GM12892 (cell line): Measurements from ENCODE around the gene PLSCR2.

ENCODE experiments used
- POLR2A ChIP-seq: IDR thresholded peaks from 2 replicates; pipeline ENCODE4 v1.6.1; 2011; ENCODE audit warnings: low read depth, low read length, control low read depth
- POLR2AphosphoS5 ChIP-seq: IDR thresholded peaks from 2 replicates; pipeline ENCODE4 v1.6.1; 2011; ENCODE audit warnings: low read depth, low read length, control low read depth
- TAF1 ChIP-seq: IDR thresholded peaks from 2 replicates; pipeline ENCODE4 v1.6.1; 2011; ENCODE audit warnings: low read depth, mild to moderate bottlenecking, control low read depth, low read length, borderline replicate concordance

GRCh38 chr3:146496251-146496650 is 26.9 kb upstream of the PLSCR2 start:
- TF ChIP-seq POLR2A (no peak), POLR2AphosphoS5 (no peak), TAF1 (no peak)
